VCaP (cell line): ENCODE measurements around the gene C6orf118.

Source experiments
- H3K27ac ChIP-seq: fragments of 450-650 bp; 2 replicates; pipeline ENCODE4 v1.5.1; 2017
- CTCF ChIP-seq: fragments of 450-650 bp; conservative IDR thresholded peaks from 2 replicates; pipeline ENCODE4 v1.5.1; 2017; ENCODE audit warnings: mild to moderate bottlenecking, moderate library complexity

C6orf118 gene

GRCh38 chr6:165272585-165272984, 36.8 kb downstream of the C6orf118 start:
- no peak overlapping the region for H3K27ac ChIP-seq
- TF ChIP-seq CTCF: no peak

GRCh38 chr6:165268987-165269386, 40.4 kb downstream of the C6orf118 start:
- no peak overlapping the region for H3K27ac ChIP-seq
- TF ChIP-seq CTCF: no peak

GRCh38 chr6:165266621-165267020, 42.8 kb downstream of the C6orf118 start:
- no peak overlapping the region for H3K27ac ChIP-seq
- no peak for TF ChIP-seq CTCF

GRCh38 chr6:165266191-165266590, 43.2 kb downstream of the C6orf118 start:
- no peak for TF ChIP-seq CTCF
- no peak overlapping the region for H3K27ac ChIP-seq

GRCh38 chr6:165260462-165260861, 48.9 kb downstream of the C6orf118 start:
- no peak overlapping the region for H3K27ac ChIP-seq
- no peak for TF ChIP-seq CTCF

- no peak for TF ChIP-seq CTCF
- H3K27ac ChIP-seq: no peak overlapping the region
Measured at GRCh38 chr6:165249808-165250207, 59.6 kb downstream of the C6orf118 start.

- H3K27ac ChIP-seq: no peak overlapping the region
- TF ChIP-seq CTCF: peak; percentile 52
Measured at GRCh38 chr6:165245701-165246100, 63.7 kb downstream of the C6orf118 start.

- TF ChIP-seq CTCF: peak; percentile 72
- H3K27ac ChIP-seq: no peak overlapping the region
Measured at GRCh38 chr6:165245287-165245686, 64.1 kb downstream of the C6orf118 start.
